Uterus (tissue), 2 donors: ENCODE results near the gene ADRM1.

ENCODE experiments used
- CTCF ChIP-seq, 4 experiments: fragments of 200-600 bp in 2 of 4; fragments of 450-650 bp in 2 of 4; sonication (generic) in 2 of 4; IDR thresholded peaks; one replicate each; pipeline ENCODE4 v1.5.1; 2016 to 2019; ENCODE audit warnings: antibody characterized with exemption in 4 of 4, mild to moderate bottlenecking in 2 of 4, moderate library complexity in 1 of 4
- POLR2A ChIP-seq, 2 donors: fragments of 450-650 bp; IDR thresholded peaks; one replicate each; pipeline ENCODE4 v1.6.1; 2016; ENCODE audit warnings: antibody characterized with exemption in 2 of 2, mild to moderate bottlenecking in 1 of 2, moderate library complexity in 1 of 2

GRCh38 chr20:62327726-62328495, 25.1 kb downstream of the ADRM1 start:
- no peak for TF ChIP-seq CTCF (IDR thresholded peaks at IDR 0.05)
- TF ChIP-seq POLR2A (IDR thresholded peaks at IDR 0.05) = no peak
